ENCODE data around the gene ABCB6.

ABCB6 gene

GRCh38 chr2:219200502-219201326 is 18.0 kb downstream of the ABCB6 start (continued):
- TF ChIP-seq ZNF843 (tag by site-specific recombination; IDR thresholded peaks at IDR 0.05) (0 out of 2 replicates have a peak, but pooled peaks have one; percentile 44), GLIS1 (tag by site-specific recombination; IDR thresholded peaks at IDR 0.05) (peak; percentile 20; the same call in 1 of the 2 replicates), ZNF629 (tag by site-specific recombination; IDR thresholded peaks at IDR 0.05) (peak; percentile 36), ZSCAN30 (tag by site-specific recombination; IDR thresholded peaks at IDR 0.05) (peak; percentile 83), ZBTB8A (tag by site-specific recombination; IDR thresholded peaks at IDR 0.05) (peak; percentile 43; the same call in 1 of the 2 replicates), ZNF341 (tag by site-specific recombination; IDR thresholded peaks at IDR 0.05; ENCODE audit: low read depth) (peak; percentile 69), ZBTB17 (tag by site-specific recombination; IDR thresholded peaks at IDR 0.05) (peak; percentile 58), ZNF558 (tag by site-specific recombination; IDR thresholded peaks at IDR 0.05) (peak; percentile 53; the same call in 1 of the 2 replicates), BCL11B (tag by site-specific recombination; IDR thresholded peaks at IDR 0.05; ENCODE audit: low read depth) (peak; percentile 42; the same call in 1 of the 2 replicates), OSR2 (tag by site-specific recombination; IDR thresholded peaks at IDR 0.05) (peak; percentile 79), ZNF660 (tag by site-specific recombination; IDR thresholded peaks at IDR 0.05) (0 out of 2 replicates have a peak, but pooled peaks have one; percentile 63), ZNF596 (tag by site-specific recombination; IDR thresholded peaks at IDR 0.05) (peak; percentile 54; the same call in 1 of the 2 replicates), ZNF2 (tag by site-specific recombination; IDR thresholded peaks at IDR 0.05) (peak; percentile 50; the same call in 1 of the 2 replicates), ZNF423 (tag by site-specific recombination; IDR thresholded peaks at IDR 0.05) (peak; percentile 27; the same call in 1 of the 2 replicates), MZF1 (tag by site-specific recombination; IDR thresholded peaks at IDR 0.05; ENCODE audit: borderline replicate concordance) (0 out of 2 replicates have a peak, but pooled peaks have one; percentile 46), ZNF10 (tag by site-specific recombination; IDR thresholded peaks at IDR 0.05) (0 out of 2 replicates have a peak, but pooled peaks have one; percentile 21), ZNF501 (tag by site-specific recombination; IDR thresholded peaks at IDR 0.05) (peak; percentile 81; the same call in 1 of the 2 replicates), ZEB2 (tag by site-specific recombination; IDR thresholded peaks at IDR 0.05) (peak; percentile 57; the same call in 1 of the 2 replicates)

- TF ChIP-seq ZIC2 (tag by site-specific recombination; IDR thresholded peaks at IDR 0.05) (no peak), ZNF394 (tag by site-specific recombination; IDR thresholded peaks at IDR 0.05; ENCODE audit: borderline replicate concordance) (no peak), ZBTB17 (tag by site-specific recombination; IDR thresholded peaks at IDR 0.05) (peak; percentile 24; the same call in 1 of the 2 replicates), ZEB2 (tag by site-specific recombination; IDR thresholded peaks at IDR 0.05) (no peak), SCRT1 (tag by site-specific recombination; IDR thresholded peaks at IDR 0.05; ENCODE audit: borderline replicate concordance) (no peak)
- Histone ChIP-seq H3K36me3 (ENCODE audit: control insufficient read depth in 2 of 2, insufficient read depth in 1 of 2, low read length in 2 of 2) (no peaks in the 10 kb centered on the region), H3K4me1 (ENCODE audit: control insufficient read depth, insufficient read depth, low read length) (no peaks in the 10 kb centered on the region; the same call in 1 of the 2 replicates), H3K27ac (ENCODE audit: extremely low read depth, low read depth, low read length) (no peak overlapping the region), H3K4me3 (ENCODE audit: low read depth, low read length) (no peak overlapping the region), H3K9me3 (ENCODE audit: control insufficient read depth, insufficient read depth, low read depth, low read length) (no peaks in the 10 kb centered on the region)
- ChIA-PET POLR2A (interaction anchor here (1.3 kb wide), 1 partner anchor 23 kb away, joined by 4 read pairs; the partner anchor contains the start of gene CNPPD1), CTCF (interaction anchor here (0.6 to 0.7 kb wide), 2 partner anchors 95 to 669 kb away, joined by 3 read pairs; no protein-coding TSS in a partner anchor)
Observed at GRCh38 chr2:219199470-219200211, 19.1 kb downstream of the ABCB6 start.

- Histone ChIP-seq H3K36me3 (ENCODE audit: control insufficient read depth in 2 of 2, insufficient read depth in 1 of 2, low read length in 2 of 2) (no peaks in the 10 kb centered on the region), H3K9me3 (ENCODE audit: control insufficient read depth, insufficient read depth, low read depth, low read length) (no peaks in the 10 kb centered on the region), H3K27ac (ENCODE audit: extremely low read depth, low read depth, low read length) (no peak overlapping the region), H3K4me1 (ENCODE audit: control insufficient read depth, insufficient read depth, low read length) (no peaks in the 10 kb centered on the region; the same call in 1 of the 2 replicates), H3K4me3 (ENCODE audit: low read depth, low read length) (no peak overlapping the region)
- POLR2A ChIA-PET = no interaction called here
- CTCF ChIA-PET = interaction anchor here (0.6 kb wide), 1 partner anchor 669 kb away, joined by 3 read pairs; no protein-coding TSS in a partner anchor
- TF ChIP-seq ZNF626 (tag by site-specific recombination; IDR thresholded peaks at IDR 0.05) (no peak), ZNF292 (tag by site-specific recombination; IDR thresholded peaks at IDR 0.05; ENCODE audit: borderline replicate concordance, low read depth) (no peak), PRDM6 (tag by site-specific recombination; IDR thresholded peaks at IDR 0.05) (no peak), ZNF664 (tag by site-specific recombination; IDR thresholded peaks at IDR 0.05) (no peak), ZNF610 (tag by site-specific recombination; IDR thresholded peaks at IDR 0.05; ENCODE audit: borderline replicate concordance) (no peak), ZBTB44 (tag by site-specific recombination; IDR thresholded peaks at IDR 0.05) (no peak), ZNF350 (tag by site-specific recombination; IDR thresholded peaks at IDR 0.05) (no peak), MZF1 (tag by site-specific recombination; IDR thresholded peaks at IDR 0.05; ENCODE audit: borderline replicate concordance) (no peak), TRIM28 (IDR thresholded peaks at IDR 0.05; ENCODE audit: borderline replicate concordance, low read length) (no peak)
Observed at GRCh38 chr2:219198974-219199373, 19.8 kb downstream of the ABCB6 start.
